ENCODE data around the gene GPHN. TPM values are rescaled to one million over a fixed set of nuclear protein-coding genes. Genes with fewer than 3 reads are reported as not detected.

GPHN gene
- total and polyA plus RNA-seq, 2 of the 4 experiments (the other 2 are of a cell fraction) = 8.0 to 8.1 TPM

GRCh38 chr14:66613344-66613743 lies 105.4 kb downstream of the GPHN start:
- in situ Hi-C loops (cut with MboI; ENCODE audit: low sequenced_read_pairs) = no loop called here
- WGBS, 2 experiments (ENCODE audit: extremely low coverage in 2 of 2, insufficient read length in 1 of 2) = no CpG with 5 or more reads among the region's 2 CpGs
- Histone ChIP-seq H3K36me3 (ENCODE audit: control insufficient read depth, insufficient read depth, low read length) (no peaks in the 10 kb centered on the region), H2BK5ac (ENCODE audit: low read depth, low read length, poor library complexity, severe bottlenecking) (no peak overlapping the region), H4K20me1 (ENCODE audit: insufficient read depth, low read length) (no peaks in the 10 kb centered on the region), H3K4me1 (ENCODE audit: control insufficient read depth, insufficient read depth, low read length) (no peaks in the 10 kb centered on the region), H2BK120ac (ENCODE audit: low read depth, low read length) (no peak overlapping the region), H3K23ac (ENCODE audit: low read depth, low read length) (no peak overlapping the region), H3K18ac (ENCODE audit: low read depth, low read length) (no peak overlapping the region), H2BK20ac (ENCODE audit: low read depth, low read length) (no peak overlapping the region), H4K8ac (ENCODE audit: low read depth in 2 of 2, low read length in 2 of 2) (no peak overlapping the region), H3K4me2 (ENCODE audit: low read depth, low read length) (no peak overlapping the region), H2AFZ (replicated peaks; ENCODE audit: low read length, poor library complexity) (no peak overlapping the region), H3K9me1 (ENCODE audit: insufficient read depth, low read length) (no peaks in the 10 kb centered on the region), H2AK9ac (replicated peaks; ENCODE audit: low read depth, low read length, poor library complexity) (no peak overlapping the region), H2AK5ac (ENCODE audit: low read depth, low read length) (no peak overlapping the region), H3K9me3 (ENCODE audit: control insufficient read depth, insufficient read depth, low read length) (0 out of 2 replicates have a peak, but pooled peaks cover 3% of the 10 kb centered on the region), H3K27me3 (ENCODE audit: control insufficient read depth, insufficient read depth, low read length) (no peaks in the 10 kb centered on the region), H4K5ac (ENCODE audit: low read depth, low read length) (no peak overlapping the region), H3K4me3 (ENCODE audit: insufficient read depth, low read depth, low read length) (no peak overlapping the region), H2BK15ac (ENCODE audit: low read depth, low read length) (no peak overlapping the region), H3K4ac (ENCODE audit: low read depth, low read length) (no peak overlapping the region), H3K9ac (ENCODE audit: low read depth, low read length) (no peak overlapping the region), H3K27ac (ENCODE audit: insufficient read depth, low read length) (no peak overlapping the region), H4K91ac (ENCODE audit: insufficient read depth, low read depth, low read length) (no peak overlapping the region), H3K56ac (ENCODE audit: extremely low read depth, insufficient read depth, low read length) (no peak overlapping the region), H3K79me1 (ENCODE audit: low read depth in 1 of 2, low read length in 2 of 2) (no peaks in the 10 kb centered on the region; a peak in 1 of 4 replicates), H3K14ac (replicated peaks; ENCODE audit: low read depth, low read length) (no peak overlapping the region)
- TF ChIP-seq BHLHE40 (IDR thresholded peaks at IDR 0.05; ENCODE audit: low read depth, low read length) (no peak), RCOR1 (IDR thresholded peaks at IDR 0.05; ENCODE audit: insufficient replicate concordance, low read length) (no peak), RFX5 (IDR thresholded peaks at IDR 0.05; ENCODE audit: low read depth, low read length) (no peak), MAFK (IDR thresholded peaks at IDR 0.05; ENCODE audit: low read depth, low read length) (no peak), MXI1 (IDR thresholded peaks at IDR 0.05; ENCODE audit: borderline replicate concordance, low read depth, low read length) (no peak), CHD1 (IDR thresholded peaks at IDR 0.05; ENCODE audit: low read depth, low read length) (no peak), POLR2A (IDR thresholded peaks at IDR 0.05; ENCODE audit: low read depth, low read length) (no peak), FOS (IDR thresholded peaks at IDR 0.05; ENCODE audit: low read depth, low read length) (no peak), CEBPB (IDR thresholded peaks at IDR 0.05; ENCODE audit: low read depth, low read length) (no peak), MAZ (IDR thresholded peaks at IDR 0.05; ENCODE audit: borderline replicate concordance, low read depth, low read length) (no peak), NFE2L2 (IDR thresholded peaks at IDR 0.05; ENCODE audit: low read depth, low read length) (no peak)
- TF ChIP-seq, protein P1, sequence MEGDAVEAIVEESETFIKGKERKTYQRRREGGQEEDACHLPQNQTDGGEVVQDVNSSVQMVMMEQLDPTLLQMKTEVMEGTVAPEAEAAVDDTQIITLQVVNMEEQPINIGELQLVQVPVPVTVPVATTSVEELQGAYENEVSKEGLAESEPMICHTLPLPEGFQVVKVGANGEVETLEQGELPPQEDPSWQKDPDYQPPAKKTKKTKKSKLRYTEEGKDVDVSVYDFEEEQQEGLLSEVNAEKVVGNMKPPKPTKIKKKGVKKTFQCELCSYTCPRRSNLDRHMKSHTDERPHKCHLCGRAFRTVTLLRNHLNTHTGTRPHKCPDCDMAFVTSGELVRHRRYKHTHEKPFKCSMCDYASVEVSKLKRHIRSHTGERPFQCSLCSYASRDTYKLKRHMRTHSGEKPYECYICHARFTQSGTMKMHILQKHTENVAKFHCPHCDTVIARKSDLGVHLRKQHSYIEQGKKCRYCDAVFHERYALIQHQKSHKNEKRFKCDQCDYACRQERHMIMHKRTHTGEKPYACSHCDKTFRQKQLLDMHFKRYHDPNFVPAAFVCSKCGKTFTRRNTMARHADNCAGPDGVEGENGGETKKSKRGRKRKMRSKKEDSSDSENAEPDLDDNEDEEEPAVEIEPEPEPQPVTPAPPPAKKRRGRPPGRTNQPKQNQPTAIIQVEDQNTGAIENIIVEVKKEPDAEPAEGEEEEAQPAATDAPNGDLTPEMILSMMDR (conservative IDR thresholded peaks at IDR 0.05; ENCODE audit: low read depth, low read length) = no peak
- TF ChIP-seq, protein P2, sequence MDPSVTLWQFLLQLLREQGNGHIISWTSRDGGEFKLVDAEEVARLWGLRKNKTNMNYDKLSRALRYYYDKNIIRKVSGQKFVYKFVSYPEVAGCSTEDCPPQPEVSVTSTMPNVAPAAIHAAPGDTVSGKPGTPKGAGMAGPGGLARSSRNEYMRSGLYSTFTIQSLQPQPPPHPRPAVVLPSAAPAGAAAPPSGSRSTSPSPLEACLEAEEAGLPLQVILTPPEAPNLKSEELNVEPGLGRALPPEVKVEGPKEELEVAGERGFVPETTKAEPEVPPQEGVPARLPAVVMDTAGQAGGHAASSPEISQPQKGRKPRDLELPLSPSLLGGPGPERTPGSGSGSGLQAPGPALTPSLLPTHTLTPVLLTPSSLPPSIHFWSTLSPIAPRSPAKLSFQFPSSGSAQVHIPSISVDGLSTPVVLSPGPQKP (IDR thresholded peaks at IDR 0.05; ENCODE audit: borderline replicate concordance, low read depth, low read length) = no peak
- TF ChIP-seq, protein P3, sequence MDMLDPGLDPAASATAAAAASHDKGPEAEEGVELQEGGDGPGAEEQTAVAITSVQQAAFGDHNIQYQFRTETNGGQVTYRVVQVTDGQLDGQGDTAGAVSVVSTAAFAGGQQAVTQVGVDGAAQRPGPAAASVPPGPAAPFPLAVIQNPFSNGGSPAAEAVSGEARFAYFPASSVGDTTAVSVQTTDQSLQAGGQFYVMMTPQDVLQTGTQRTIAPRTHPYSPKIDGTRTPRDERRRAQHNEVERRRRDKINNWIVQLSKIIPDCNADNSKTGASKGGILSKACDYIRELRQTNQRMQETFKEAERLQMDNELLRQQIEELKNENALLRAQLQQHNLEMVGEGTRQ (IDR thresholded peaks at IDR 0.05; ENCODE audit: low read depth, low read length) = no peak
- intact Hi-C loops (cut with micrococcal nuclease) = no loop called here
- DNase-seq (no peak), ATAC-seq (ENCODE audit: low read depth) (no peak)
- ChIA-PET POLR2A (ENCODE audit: unreplicated experiment) (no interaction called here), CTCF (no interaction called here)
- no TSS peak for BruUV-seq (replicated peaks)
- dilution Hi-C loops (cut with HindIII; ENCODE audit: low sequenced_read_pairs, unreplicated experiment) = no loop called here
